Endometrial microvascular endothelial cells (primary cell): ENCODE results near the gene STK17B. TPM values are rescaled to one million over a fixed set of nuclear protein-coding genes. Genes with fewer than 3 reads are reported as not detected.
"Not testable (repeated sequence)": the region's sequence is repeated elsewhere in the genome, so short reads cannot be mapped to it uniquely, and the experiment has no call there.

Experiments
- in situ Hi-C: cut with HindIII; loops from 2 replicates; pipeline ENCODE4 v1.10.0; 2017; ENCODE audit warnings: low sequenced_read_pairs, low pct_unique_long_range_greater_than_20kb; ENCODE audit errors: inconsistent ontology term
- total RNA-seq: library from RNA; depleted of rRNA; stranded (reverse); fragments of >200 nt; gene quantifications from one replicate; pipeline ENCODE4 v1.2.3, GENCODE V29; 2015; ENCODE audit errors: inconsistent ontology term

STK17B gene
- total RNA-seq, 1 donor from 2014 or later = 15.9 TPM

GRCh38 chr2:196187175-196187700, 15.9 kb upstream of the STK17B start:
- in situ Hi-C loops = not testable (repeated sequence)

GRCh38 chr2:196186266-196186980, 15.0 kb upstream of the STK17B start:
- in situ Hi-C loops = no loop called here

GRCh38 chr2:196184921-196185320, 13.5 kb upstream of the STK17B start:
- in situ Hi-C loops = no loop called here

GRCh38 chr2:196183528-196184231, 12.3 kb upstream of the STK17B start:
- in situ Hi-C loops = no loop called here

- in situ Hi-C loops = no loop called here
Observed at GRCh38 chr2:196183172-196183473, 11.7 kb upstream of the STK17B start.

GRCh38 chr2:196182439-196183171, 11.2 kb upstream of the STK17B start:
- in situ Hi-C loops = no loop called here

GRCh38 chr2:196181484-196181883, 10.1 kb upstream of the STK17B start:
- in situ Hi-C loops = no loop called here

- in situ Hi-C loops = no loop called here
Observed at GRCh38 chr2:196177124-196177523, 5.7 kb upstream of the STK17B start.

GRCh38 chr2:196176142-196176738, 4.9 kb upstream of the STK17B start:
- in situ Hi-C loops = no loop called here

GRCh38 chr2:196174404-196174803, 3.0 kb upstream of the STK17B start:
- in situ Hi-C loops = no loop called here

- in situ Hi-C loops = no loop called here
Observed at GRCh38 chr2:196173505-196173904, 2.1 kb upstream of the STK17B start.

- in situ Hi-C loops = no loop called here
Observed at GRCh38 chr2:196172951-196173350, 1.6 kb upstream of the STK17B start.

- in situ Hi-C loops = no loop called here
Observed at GRCh38 chr2:196171946-196172345, 568 bp upstream of the STK17B start.

- in situ Hi-C loops = no loop called here
Observed at GRCh38 chr2:196170606-196171247, 651 bp downstream of the STK17B start.

GRCh38 chr2:196170213-196170605, 1.2 kb downstream of the STK17B start:
- in situ Hi-C loops = no loop called here

GRCh38 chr2:196169516-196169915, 1.9 kb downstream of the STK17B start:
- in situ Hi-C loops = no loop called here

GRCh38 chr2:196168181-196168580, 3.2 kb downstream of the STK17B start:
- in situ Hi-C loops = no loop called here

- in situ Hi-C loops = no loop called here
Observed at GRCh38 chr2:196167666-196168065, 3.7 kb downstream of the STK17B start.

GRCh38 chr2:196166876-196167275, 4.5 kb downstream of the STK17B start:
- in situ Hi-C loops = no loop called here
